ENCODE results near the gene ZFP69B. TPM values are rescaled to one million over a fixed set of nuclear protein-coding genes. Genes with fewer than 3 reads are reported as not detected.

ZFP69B gene
- total and polyA plus RNA-seq, 8 donors, result 2.3 to 7.3 (median 6.1) TPM

- intact Hi-C loops (cut with DNase I), result no loop called here
- no peak for ATAC-seq
- Histone ChIP-seq H3K36me3 (peaks cover 0 to 98% of the 10 kb centered on the region in 2 donors), H3K27me3 (no peaks in the 10 kb centered on the region), H3K4me1 (no peaks in the 10 kb centered on the region), H3K9me3 (no peaks in the 10 kb centered on the region), H3K4me3 (no peak overlapping the region), H3K27ac (no peak overlapping the region)
- no peak for DNase-seq
- TF ChIP-seq CTCF (IDR thresholded peaks at IDR 0.05), result no peak
These were observed 36.6 kb upstream of the ZFP69B start for GRCh38 chr1:40413527-40414252.

GRCh38 chr1:40414331-40414730 lies 35.9 kb upstream of the ZFP69B start:
- Histone ChIP-seq H3K4me1 (no peaks in the 10 kb centered on the region), H3K27ac (no peak overlapping the region), H3K4me3 (no peak overlapping the region), H3K9me3 (no peaks in the 10 kb centered on the region), H3K36me3 (peaks cover 0 to 98% of the 10 kb centered on the region in 2 donors), H3K27me3 (no peaks in the 10 kb centered on the region)
- TF ChIP-seq CTCF (IDR thresholded peaks at IDR 0.05), result no peak
- intact Hi-C loops (cut with DNase I), result no loop called here
- ATAC-seq (no peak), DNase-seq (no peak)

- Histone ChIP-seq H3K27me3 (no peaks in the 10 kb centered on the region), H3K4me3 (no peak overlapping the region), H3K36me3 (peaks cover 0 to 92% of the 10 kb centered on the region in 2 donors), H3K4me1 (peaks cover 0 to 14% of the 10 kb centered on the region in 2 donors), H3K27ac (no peak overlapping the region), H3K9me3 (no peaks in the 10 kb centered on the region)
- no peak for DNase-seq
- intact Hi-C loops (cut with DNase I), result no loop called here
- no peak for TF ChIP-seq CTCF (IDR thresholded peaks at IDR 0.05)
- ATAC-seq, result no peak
These were observed 33.6 kb upstream of the ZFP69B start for GRCh38 chr1:40416709-40417108.

GRCh38 chr1:40421431-40422384 lies 28.6 kb upstream of the ZFP69B start:
- no peak for TF ChIP-seq CTCF (IDR thresholded peaks at IDR 0.05)
- H3K27ac ChIP-seq, result peak overlapping the region in 1 of 2 donors; percentile 39
- ATAC-seq (peak; percentile 60), DNase-seq (peak in 2 of 4 donors; percentile 39 to 40)
- H3K4me1 ChIP-seq, result peaks cover 9 to 34% of the 10 kb centered on the region in 2 donors
- H3K36me3 ChIP-seq, result peaks cover 0 to 66% of the 10 kb centered on the region in 2 donors
- no peaks in the 10 kb centered on the region for H3K9me3 ChIP-seq
- no peaks in the 10 kb centered on the region for H3K27me3 ChIP-seq
- no peak overlapping the region for H3K4me3 ChIP-seq
- intact Hi-C loops (cut with DNase I), result no loop called here

Data from left lung (tissue), 10 donors.